Prostate gland (tissue), 2 donors: ENCODE data around the gene TMEM248. TPM values are rescaled to one million over a fixed set of nuclear protein-coding genes. Genes with fewer than 3 reads are reported as not detected.
"Not testable (repeated sequence)": the region's sequence is repeated elsewhere in the genome, so short reads cannot be mapped to it uniquely, and the experiment has no call there.

Experiments
- DNase-seq: peaks from one replicate; pipeline ENCODE4 v3.0.0-alpha.2; 2019; ENCODE audit warnings: low spot score
- H3K27ac ChIP-seq, 2 donors: fragments of 200-600 bp; sonication (generic); 2 replicates each; pipeline ENCODE4 v1.5.1; 2017 to 2019
- H3K27me3 ChIP-seq: fragments of 200-600 bp; sonication (generic); replicated peaks from 2 replicates; pipeline ENCODE4 v1.5.1; 2019; ENCODE audit not compliant: insufficient read depth
- H3K36me3 ChIP-seq, 2 donors: fragments of 200-600 bp; sonication (generic); 1 replicate in 1 of 2; 2 replicates in 1 of 2; pipeline versions ENCODE4 v1.5.1 to v1.8.1; 2017 to 2019
- H3K4me1 ChIP-seq: fragments of 200-600 bp; sonication (generic); replicated peaks from 2 replicates; pipeline ENCODE4 v1.5.1; 2019
- H3K4me3 ChIP-seq, 2 donors: fragments of 200-600 bp; sonication (generic); 2 replicates each; pipeline ENCODE4 v1.5.1; 2017 to 2019
- H3K9me3 ChIP-seq: fragments of 200-600 bp; sonication (generic); 2 replicates; pipeline ENCODE4 v1.5.1; 2017
- CTCF ChIP-seq, 4 experiments: fragments of 200-600 bp in 2 of 4; fragments of 450-650 bp in 2 of 4; sonication (generic) in 2 of 4; IDR thresholded peaks; 1 replicate in 3 of 4; 2 replicates in 1 of 4; pipeline ENCODE4 v1.5.1; 2016 to 2019; ENCODE audit warnings: antibody characterized with exemption in 4 of 4, mild to moderate bottlenecking in 2 of 4, moderate library complexity in 2 of 4
- POLR2A ChIP-seq: fragments of 450-650 bp; IDR thresholded peaks from one replicate; pipeline ENCODE4 v1.6.1; 2016; ENCODE audit warnings: antibody characterized with exemption, mild to moderate bottlenecking
- POLR2AphosphoS5 ChIP-seq: sonication (generic); formaldehyde crosslinking; IDR thresholded peaks from one replicate; pipeline ENCODE4 v1.6.1; 2017; ENCODE audit warnings: antibody characterized with exemption
- WGBS: methylation state at CpG from one replicate; pipeline ENCODE4 v1.1.5; 2018; 5-methylcytosine and 5-hydroxymethylcytosine counted together
- intact Hi-C: fragments of 100-400 bp; cut with DNase I; formaldehyde crosslinking; loops from one replicate; pipeline ENCODE4 v1.14.2; 2022
- total RNA-seq, 2 donors: library from RNA; depleted of rRNA; stranded (reverse); fragments of >200 nt; gene quantifications; one replicate each; pipeline ENCODE4 v1.1.0, GENCODE V29; 2016

Gene TMEM248
- total RNA-seq, 2 donors from 2014 or later, result 125 to 175 TPM

- no peaks in the 10 kb centered on the region for H3K4me1 ChIP-seq
- H3K9me3 ChIP-seq, result no peaks in the 10 kb centered on the region
- H3K27me3 ChIP-seq, result no peaks in the 10 kb centered on the region
- H3K27ac ChIP-seq, result no peak overlapping the region
- intact Hi-C loops, result no loop called here
- H3K36me3 ChIP-seq, result no peaks in the 10 kb centered on the region
- TF ChIP-seq CTCF (IDR thresholded peaks at IDR 0.05) (no peak), POLR2AphosphoS5 (no peak), POLR2A (no peak)
- no peak for DNase-seq
- 93% methylated on average over 44 of the region's 44 CpGs for WGBS
- no peak overlapping the region for H3K4me3 ChIP-seq
Observed at GRCh38 chr7:66904063-66904593, 16.9 kb upstream of the TMEM248 start.

GRCh38 chr7:66905278-66905677 is 15.7 kb upstream of the TMEM248 start:
- H3K36me3 ChIP-seq, result no peaks in the 10 kb centered on the region
- no peaks in the 10 kb centered on the region for H3K4me1 ChIP-seq
- H3K4me3 ChIP-seq, result no peak overlapping the region
- no peak for DNase-seq
- intact Hi-C loops, result no loop called here
- H3K27me3 ChIP-seq, result no peaks in the 10 kb centered on the region
- WGBS, result 93% methylated on average over 8 of the region's 8 CpGs
- TF ChIP-seq CTCF (IDR thresholded peaks at IDR 0.05), result no peak
- no peak for TF ChIP-seq POLR2AphosphoS5
- no peak for TF ChIP-seq POLR2A
- no peak overlapping the region for H3K27ac ChIP-seq
- H3K9me3 ChIP-seq, result no peaks in the 10 kb centered on the region

GRCh38 chr7:66905689-66906088 is 15.3 kb upstream of the TMEM248 start:
- DNase-seq, result no peak
- no peak overlapping the region for H3K27ac ChIP-seq
- intact Hi-C loops, result no loop called here
- H3K9me3 ChIP-seq, result no peaks in the 10 kb centered on the region
- WGBS, result 92% methylated on average over 5 of the region's 5 CpGs
- H3K4me3 ChIP-seq, result no peak overlapping the region
- TF ChIP-seq POLR2AphosphoS5 (no peak), CTCF (IDR thresholded peaks at IDR 0.05) (no peak), POLR2A (no peak)
- no peaks in the 10 kb centered on the region for H3K27me3 ChIP-seq
- no peaks in the 10 kb centered on the region for H3K36me3 ChIP-seq
- H3K4me1 ChIP-seq, result no peaks in the 10 kb centered on the region

- 97% methylated on average over 5 of the region's 5 CpGs for WGBS
- DNase-seq, result no peak
- intact Hi-C loops, result no loop called here
Observed at GRCh38 chr7:66907731-66908130, 13.3 kb upstream of the TMEM248 start.

GRCh38 chr7:66908598-66908997 is 12.4 kb upstream of the TMEM248 start:
- WGBS, result 95% methylated on average over 4 of the region's 4 CpGs
- H3K9me3 ChIP-seq, intact Hi-C loops, DNase-seq, H3K27me3 ChIP-seq, H3K4me3 ChIP-seq, H3K36me3 ChIP-seq, H3K27ac ChIP-seq, H3K4me1 ChIP-seq: not testable (repeated sequence)

More at GRCh38 chr7:66907731-66908130, 13.3 kb upstream of the TMEM248 start:
- H3K4me3 ChIP-seq, result no peak overlapping the region
- no peaks in the 10 kb centered on the region for H3K36me3 ChIP-seq
- H3K4me1 ChIP-seq, result no peaks in the 10 kb centered on the region
- H3K27me3 ChIP-seq, result no peaks in the 10 kb centered on the region
- no peak overlapping the region for H3K27ac ChIP-seq
- no peak for TF ChIP-seq CTCF (IDR thresholded peaks at IDR 0.05)
- TF ChIP-seq POLR2AphosphoS5, result no peak
- TF ChIP-seq POLR2A, result no peak
- no peaks in the 10 kb centered on the region for H3K9me3 ChIP-seq
